ENCODE results near the gene RNF175. TPM values are rescaled to one million over a fixed set of nuclear protein-coding genes. Genes with fewer than 3 reads are reported as not detected.
A peak's percentile ranks its signal among the peaks of the same experiment; 100 is the strongest.

RNF175 gene
- total RNA-seq, 1 donor = under 0.01 TPM

GRCh38 chr4:153787575-153787974 lies 27.8 kb upstream of the RNF175 start:
- H2AFZ ChIP-seq (ENCODE audit: low read length) = no peak overlapping the region
- no peaks in the 10 kb centered on the region for H3K4me1 ChIP-seq (ENCODE audit: insufficient read depth, low read length)
- H3K79me2 ChIP-seq (ENCODE audit: insufficient read depth, low read length) = no peaks in the 10 kb centered on the region
- peaks cover 53% of the 10 kb centered on the region for H3K27me3 ChIP-seq (ENCODE audit: insufficient read depth, low read length)
- no peak overlapping the region for H3K4me3 ChIP-seq (ENCODE audit: insufficient read depth, low read length)
- H3K4me2 ChIP-seq (ENCODE audit: insufficient read depth, low read length) = no peak overlapping the region
- H3K9me3 ChIP-seq (ENCODE audit: low read depth, low read length) = no peaks in the 10 kb centered on the region
- no peaks in the 10 kb centered on the region for H3K36me3 ChIP-seq (ENCODE audit: insufficient read depth, low read length)
- no peak overlapping the region for H3K27ac ChIP-seq (ENCODE audit: low read depth, low read length)
- no peaks in the 10 kb centered on the region for H4K20me1 ChIP-seq (ENCODE audit: insufficient read depth, low read length)
- no peak for DNase-seq (ENCODE audit: insufficient read length, low spot score, missing footprints)
- TF ChIP-seq CTCF (IDR thresholded peaks at IDR 0.05; ENCODE audit: extremely low read depth, low read depth, low read length) = no peak

- peaks cover 49% of the 10 kb centered on the region for H3K27me3 ChIP-seq (ENCODE audit: insufficient read depth, low read length)
- H4K20me1 ChIP-seq (ENCODE audit: insufficient read depth, low read length) = no peaks in the 10 kb centered on the region
- H3K9me3 ChIP-seq (ENCODE audit: low read depth, low read length) = no peaks in the 10 kb centered on the region
- H3K36me3 ChIP-seq (ENCODE audit: insufficient read depth, low read length) = no peaks in the 10 kb centered on the region
- no peak overlapping the region for H3K4me2 ChIP-seq (ENCODE audit: insufficient read depth, low read length)
- H3K4me1 ChIP-seq (ENCODE audit: insufficient read depth, low read length) = no peaks in the 10 kb centered on the region
- no peak overlapping the region for H3K27ac ChIP-seq (ENCODE audit: low read depth, low read length)
- no peak overlapping the region for H3K4me3 ChIP-seq (ENCODE audit: insufficient read depth, low read length)
- H3K79me2 ChIP-seq (ENCODE audit: insufficient read depth, low read length) = no peaks in the 10 kb centered on the region
- no peak for TF ChIP-seq CTCF (IDR thresholded peaks at IDR 0.05; ENCODE audit: extremely low read depth, low read depth, low read length)
- DNase-seq (ENCODE audit: insufficient read length, low spot score, missing footprints) = no peak
- no peak overlapping the region for H2AFZ ChIP-seq (ENCODE audit: low read length)
Measured at GRCh38 chr4:153787061-153787560, 27.3 kb upstream of the RNF175 start.

- Histone ChIP-seq H3K79me2 (ENCODE audit: insufficient read depth, low read length) (no peaks in the 10 kb centered on the region), H4K20me1 (ENCODE audit: insufficient read depth, low read length) (no peaks in the 10 kb centered on the region), H3K4me3 (ENCODE audit: insufficient read depth, low read length) (no peak overlapping the region), H3K27ac (ENCODE audit: low read depth, low read length) (no peak overlapping the region), H3K27me3 (ENCODE audit: insufficient read depth, low read length) (peaks cover 39% of the 10 kb centered on the region), H3K36me3 (ENCODE audit: insufficient read depth, low read length) (no peaks in the 10 kb centered on the region), H3K9me3 (ENCODE audit: low read depth, low read length) (no peaks in the 10 kb centered on the region), H3K4me2 (ENCODE audit: insufficient read depth, low read length) (no peak overlapping the region), H2AFZ (ENCODE audit: low read length) (no peak overlapping the region), H3K4me1 (ENCODE audit: insufficient read depth, low read length) (no peaks in the 10 kb centered on the region)
- peak; percentile 32 for TF ChIP-seq CTCF (IDR thresholded peaks at IDR 0.05; ENCODE audit: extremely low read depth, low read depth, low read length)
- peak; percentile 77 for DNase-seq (ENCODE audit: insufficient read length, low spot score, missing footprints)
Measured at GRCh38 chr4:153785910-153786721, 26.3 kb upstream of the RNF175 start.

GRCh38 chr4:153784166-153784699 lies 24.4 kb upstream of the RNF175 start:
- no peak overlapping the region for H3K4me2 ChIP-seq (ENCODE audit: insufficient read depth, low read length)
- no peak for TF ChIP-seq CTCF (IDR thresholded peaks at IDR 0.05; ENCODE audit: extremely low read depth, low read depth, low read length)
- H3K4me1 ChIP-seq (ENCODE audit: insufficient read depth, low read length) = no peaks in the 10 kb centered on the region
- no peaks in the 10 kb centered on the region for H3K9me3 ChIP-seq (ENCODE audit: low read depth, low read length)
- no peaks in the 10 kb centered on the region for H4K20me1 ChIP-seq (ENCODE audit: insufficient read depth, low read length)
- H3K36me3 ChIP-seq (ENCODE audit: insufficient read depth, low read length) = no peaks in the 10 kb centered on the region
- no peak overlapping the region for H3K27ac ChIP-seq (ENCODE audit: low read depth, low read length)
- H2AFZ ChIP-seq (ENCODE audit: low read length) = no peak overlapping the region
- H3K79me2 ChIP-seq (ENCODE audit: insufficient read depth, low read length) = no peaks in the 10 kb centered on the region
- peaks cover 22% of the 10 kb centered on the region for H3K27me3 ChIP-seq (ENCODE audit: insufficient read depth, low read length)
- DNase-seq (ENCODE audit: insufficient read length, low spot score, missing footprints) = no peak
- H3K4me3 ChIP-seq (ENCODE audit: insufficient read depth, low read length) = no peak overlapping the region
